HG03045 (cell line): ENCODE data around the gene SWAP70.

Experiments
- ATAC-seq: cut with Tn5 transposase; IDR thresholded peaks from one replicate; pipeline ENCODE4 v1.9.1; 2021; ENCODE audit warnings: mild to moderate bottlenecking, moderate library complexity; ENCODE audit not compliant: unreplicated experiment

SWAP70 gene

GRCh38 chr11:9774109-9774508, 110.2 kb downstream of the SWAP70 start:
- no peak for ATAC-seq

- ATAC-seq: no peak
These were observed 110.9 kb downstream of the SWAP70 start for GRCh38 chr11:9774591-9775397.

DNA sequence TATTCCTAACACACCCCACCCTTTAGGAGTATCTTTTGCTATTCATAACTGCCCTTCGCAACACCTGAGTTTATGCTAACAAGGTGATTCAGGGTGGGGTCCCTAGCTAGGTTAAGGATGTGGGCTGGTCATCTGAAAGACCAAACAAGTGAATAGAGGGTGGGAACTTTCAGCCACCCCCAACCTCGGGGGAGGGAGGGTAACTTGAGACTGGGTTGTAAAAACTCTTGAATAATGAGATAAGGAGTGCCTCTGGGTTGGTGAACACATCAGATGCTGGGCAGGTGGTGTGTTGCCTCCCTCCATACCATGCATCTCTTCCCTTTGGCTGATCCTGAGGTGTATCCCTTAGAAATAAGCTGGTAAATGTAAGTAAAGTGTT, 111.5 kb downstream of the SWAP70 start:
- no peak for ATAC-seq

- ATAC-seq: no peak
These were observed 112.3 kb downstream of the SWAP70 start for GRCh38 chr11:9776203-9776602.

DNA sequence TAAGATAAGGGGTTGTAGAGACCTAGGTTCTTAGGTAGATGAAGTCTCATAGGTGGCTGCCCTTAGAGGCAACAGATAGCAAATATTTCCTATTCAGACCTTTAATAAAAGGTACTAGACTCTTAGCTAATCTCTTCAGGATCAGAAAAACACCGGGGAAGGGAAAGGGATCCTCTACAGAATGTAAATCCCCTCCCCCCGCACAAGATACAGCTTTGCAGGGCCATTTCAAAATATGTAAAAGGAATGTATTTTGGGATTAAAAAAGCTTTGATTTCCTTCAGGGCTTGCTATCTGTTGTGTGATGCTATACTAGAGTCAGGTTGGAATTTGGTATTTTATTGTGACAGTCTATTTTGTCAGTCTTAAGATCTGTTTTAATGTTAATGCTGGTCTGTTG, 113.2 kb downstream of the SWAP70 start:
- no peak for ATAC-seq

DNA sequence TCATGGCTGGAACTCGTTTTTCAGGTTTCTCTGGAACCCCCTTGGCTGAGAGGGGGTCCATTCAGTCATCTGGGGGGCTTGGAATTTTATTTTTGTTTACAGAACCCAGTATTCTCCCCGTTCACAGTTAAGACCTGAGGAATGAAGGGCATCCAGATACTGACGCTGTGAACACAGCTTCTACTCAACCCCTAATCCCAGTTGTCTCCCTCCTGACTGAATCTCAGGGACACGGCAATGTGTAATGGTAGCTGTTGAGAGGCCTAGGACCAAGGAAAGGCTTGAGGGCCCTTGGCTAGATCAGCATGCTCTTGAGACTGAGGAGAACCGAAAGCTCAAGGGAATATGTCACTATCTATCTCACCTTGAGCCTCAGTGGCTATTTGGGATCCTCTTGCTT, 113.6 kb downstream of the SWAP70 start:
- no peak for ATAC-seq

DNA sequence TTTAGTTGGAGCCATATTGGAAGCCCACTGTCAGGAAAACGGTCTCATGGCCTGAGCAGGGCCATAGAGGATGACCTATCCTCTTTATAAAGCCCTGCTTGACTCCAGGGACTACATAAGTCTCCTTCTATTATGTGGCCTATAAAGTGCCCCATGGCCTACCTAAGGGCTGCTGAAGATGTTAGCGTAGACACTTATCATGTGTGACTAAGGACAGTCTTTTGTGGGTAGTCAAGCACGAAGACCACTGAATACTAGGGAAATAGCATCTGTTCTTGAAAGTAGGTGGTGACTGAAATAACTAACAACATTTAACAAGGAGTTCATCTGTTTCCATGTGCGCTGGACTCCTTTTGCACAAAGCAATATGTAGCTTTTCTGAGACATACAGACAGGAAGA, 117.1 kb downstream of the SWAP70 start:
- no peak for ATAC-seq

DNA sequence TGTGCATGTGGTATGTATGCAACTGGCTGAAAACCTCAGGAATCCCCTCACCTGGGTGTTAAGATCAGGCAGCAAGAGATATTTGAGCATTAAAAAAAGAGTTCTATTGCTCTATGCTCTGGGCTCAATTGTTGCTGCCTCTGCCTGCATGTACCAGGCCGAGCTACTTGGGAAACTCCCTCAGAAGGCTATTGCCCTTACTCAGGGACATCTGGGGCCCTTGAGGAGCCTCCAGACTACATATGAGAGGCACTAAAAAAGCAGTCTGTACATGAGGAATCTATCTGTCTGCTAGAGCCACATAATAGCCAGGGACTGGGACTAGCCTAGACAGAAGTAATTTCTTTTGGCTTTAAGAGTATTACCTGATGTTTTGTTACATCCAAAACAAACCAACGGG, 120.1 kb downstream of the SWAP70 start:
- ATAC-seq: no peak

DNA sequence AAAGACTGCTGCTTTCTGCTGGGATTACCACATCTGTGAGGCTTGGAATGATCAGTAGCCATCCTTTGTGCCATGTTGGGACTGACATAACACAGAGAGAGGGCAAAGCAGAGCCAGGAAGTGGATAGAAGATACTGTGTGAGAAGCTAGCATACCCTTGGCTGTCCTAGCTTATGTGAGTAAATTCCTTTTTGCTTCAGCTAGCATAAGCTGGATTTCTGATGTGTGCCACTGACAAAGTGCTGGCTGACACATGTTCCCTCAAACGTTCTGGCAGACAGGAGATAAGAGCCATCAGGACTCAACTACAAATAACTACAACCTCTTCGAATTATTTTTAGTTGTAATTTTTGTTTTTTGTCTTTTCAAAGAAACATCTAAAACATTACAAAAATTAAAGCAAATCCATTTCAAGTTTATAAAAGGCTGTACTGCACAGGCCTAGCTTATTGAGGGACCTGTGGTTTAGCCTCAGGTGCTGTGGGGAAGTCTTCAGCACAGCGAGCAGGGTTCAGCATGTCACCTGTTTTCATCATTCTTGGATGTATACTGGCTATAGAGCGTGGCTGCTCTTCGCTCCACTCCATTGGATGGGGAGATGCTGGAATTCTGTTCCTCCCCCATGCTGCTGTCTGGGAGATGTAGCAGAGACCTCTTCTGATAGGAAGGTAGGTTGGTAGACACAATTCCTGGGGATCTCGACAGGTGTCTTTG, 120.9 kb downstream of the SWAP70 start:
- ATAC-seq: no peak

DNA sequence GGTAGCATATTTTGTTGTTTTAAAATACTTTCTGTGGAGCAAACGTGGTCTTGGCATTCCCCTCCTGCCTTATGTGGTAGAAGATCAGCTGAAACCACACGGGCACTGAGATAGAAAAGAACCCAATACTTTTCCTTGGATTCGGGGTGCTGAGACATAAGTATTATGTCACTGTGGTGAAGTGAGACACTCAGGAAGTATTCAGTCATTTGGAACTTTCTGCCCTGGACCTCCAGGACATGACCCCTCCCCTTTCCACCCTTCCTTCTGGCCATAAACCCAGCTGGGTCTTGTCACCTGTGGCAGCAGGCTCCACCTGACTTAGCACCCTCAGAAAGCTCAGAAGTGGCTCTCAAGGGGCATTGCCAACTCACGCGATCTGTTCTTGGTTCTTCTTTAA, 123.4 kb downstream of the SWAP70 start:
- ATAC-seq: no peak

GRCh38 chr11:9787981-9788521, 124.2 kb downstream of the SWAP70 start:
- no peak for ATAC-seq

DNA sequence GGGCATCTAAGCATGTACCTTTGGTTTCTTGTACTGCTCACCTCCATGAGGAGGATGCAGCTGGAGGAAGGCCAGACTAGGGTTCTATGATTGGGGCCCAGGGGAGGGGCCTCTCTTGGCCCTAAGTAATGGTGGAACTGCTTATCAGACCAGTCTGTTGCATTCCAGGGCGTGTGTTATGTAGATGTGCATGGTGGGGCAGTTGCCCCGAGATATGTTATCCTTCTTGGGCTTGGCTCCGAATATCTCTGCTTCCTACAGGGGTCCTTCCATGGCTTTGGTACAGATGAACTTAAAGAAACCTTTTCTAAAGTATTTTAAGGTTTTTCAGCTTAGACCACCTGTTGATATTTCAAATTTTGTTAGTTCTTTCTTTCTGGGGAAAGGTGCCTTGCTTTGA, 126.0 kb downstream of the SWAP70 start:
- no peak for ATAC-seq

GRCh38 chr11:9790703-9791102, 126.8 kb downstream of the SWAP70 start:
- no peak for ATAC-seq

- ATAC-seq: no peak
These were observed 132.4 kb downstream of the SWAP70 start for GRCh38 chr11:9796266-9796665.

- ATAC-seq: no peak
These were observed 133.0 kb downstream of the SWAP70 start for GRCh38 chr11:9796854-9797253.

DNA sequence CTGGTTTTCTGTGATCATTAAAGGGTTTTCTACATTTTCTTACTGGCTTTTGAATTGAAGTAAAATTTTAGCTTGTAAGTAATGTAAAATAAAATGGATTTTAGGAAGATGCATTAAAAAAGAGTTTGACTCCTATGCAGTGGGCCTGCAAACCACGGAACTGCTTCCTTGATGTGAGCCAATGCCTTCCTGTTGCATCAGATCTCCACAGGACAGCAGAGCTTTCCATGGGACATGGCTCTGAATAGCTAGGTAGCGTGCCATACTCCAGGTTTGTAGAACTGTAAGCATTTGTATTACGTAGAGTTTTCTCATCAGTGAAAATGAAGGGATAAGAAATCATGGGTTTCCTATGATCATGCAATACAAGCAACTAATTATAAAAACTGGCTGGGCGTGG, 133.4 kb downstream of the SWAP70 start:
- ATAC-seq: no peak

DNA sequence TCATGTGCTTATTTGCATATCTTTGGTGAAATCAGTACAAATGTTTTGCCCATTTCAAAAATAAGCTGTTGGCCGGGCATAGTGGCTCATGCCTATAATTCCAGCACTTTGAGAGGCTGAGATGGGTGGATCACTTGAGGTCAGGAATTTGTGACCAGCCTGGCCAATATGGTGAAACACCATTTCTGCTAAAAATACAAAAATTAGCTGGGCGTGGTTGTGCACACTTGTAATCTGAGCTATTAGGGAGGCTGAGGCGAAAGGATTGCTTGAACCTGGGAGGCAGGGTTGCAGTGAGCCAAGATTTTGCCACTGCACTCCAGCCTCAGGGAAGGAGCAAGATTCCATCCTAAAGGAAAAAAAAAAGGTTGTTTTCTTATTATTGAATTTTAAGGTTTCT, 136.0 kb downstream of the SWAP70 start:
- no peak for ATAC-seq

DNA sequence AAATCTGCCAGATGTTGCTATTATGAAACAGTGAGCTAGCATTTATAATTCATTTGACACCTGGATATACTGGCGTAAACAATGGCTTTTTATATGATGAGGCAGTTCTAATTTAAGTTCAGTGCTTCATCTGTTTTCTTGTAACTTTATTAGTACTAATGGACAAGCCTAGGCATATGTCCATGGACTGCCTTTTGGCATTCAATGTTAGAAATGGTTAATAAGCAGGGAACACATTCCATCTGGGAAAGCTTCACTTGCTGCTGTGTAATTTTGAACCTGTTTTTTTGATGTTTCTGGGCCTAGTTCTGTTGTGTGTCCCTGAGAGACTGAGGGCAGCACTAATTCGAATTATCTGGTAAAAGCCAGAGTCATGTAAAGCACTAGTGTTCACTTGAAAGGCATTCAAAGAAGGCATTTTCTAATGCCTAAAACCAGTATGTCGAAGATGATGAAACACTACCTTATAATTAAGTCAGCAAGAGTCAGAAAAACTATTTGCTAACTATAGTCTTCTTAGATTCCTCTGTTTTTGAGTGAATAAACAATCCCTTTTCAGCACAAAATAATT, 138.5 kb downstream of the SWAP70 start:
- ATAC-seq: no peak
